A549 (cell line): ENCODE results near the gene DISC1. TPM values are rescaled to one million over a fixed set of nuclear protein-coding genes. Genes with fewer than 3 reads are reported as not detected.
A peak's percentile ranks its signal among the peaks of the same experiment; 100 is the strongest.

ENCODE experiments used
- ATAC-seq, 2 experiments: fragments of 200-7000 bp in 1 of 2; fragments of >200 bp in 1 of 2; cut with Nextera tagmentation in 1 of 2; cut with Tn5 transposase in 1 of 2; 3 replicates each; pipeline versions ENCODE4 v1.8.0 to v1.9.1; 2018 to 2020; ENCODE audit warnings: mild to moderate bottlenecking in 1 of 2, moderate library complexity in 1 of 2
- CTCF ChIA-PET: fragments of 300-600 bp; sonication (Branson Sonifier 250); formaldehyde crosslinking; extraction: SDS; loops from one replicate; lab custom pipeline; 2021; ENCODE audit warnings: antibody characterized with exemption, inconsistent platforms; lab: Yijun Ruan, JAX
- POLR2A ChIA-PET: fragments of 350-600 bp; formaldehyde crosslinking; extraction: SDS; loops from one replicate; lab custom pipeline; 2021; ENCODE audit warnings: antibody characterized with exemption, inconsistent platforms; lab: Yijun Ruan, JAX
- DNase-seq, 2 experiments: peaks; one replicate each; pipeline versions ENCODE4 v3.0.0 to v3.0.0-alpha.2; 2011 to 2016; ENCODE audit warnings: low read depth in 1 of 2, low spot score in 1 of 2
- FAIRE-seq: peaks from 2 replicates; lab custom pipeline; 2011; peaks lifted over from hg19 to GRCh38; lab: Jason Lieb, UNC
- H3K27ac ChIP-seq, 2 experiments: fragments of >200 bp; sonication (Bioruptor Twin); formaldehyde crosslinking; 3 replicates each; pipeline ENCODE4 v1.5.1; 2016 to 2017
- H3K4me1 ChIP-seq: fragments of >200 bp; sonication (Bioruptor Twin); formaldehyde crosslinking; 3 replicates; pipeline ENCODE4 v1.6.1; 2016
- H3K4me2 ChIP-seq: fragments of >200 bp; sonication (Bioruptor Twin); formaldehyde crosslinking; 3 replicates; pipeline ENCODE4 v1.6.1; 2016
- H3K4me3 ChIP-seq: fragments of >200 bp; sonication (Bioruptor Twin); formaldehyde crosslinking; 3 replicates; pipeline ENCODE4 v1.5.1; 2016
- H3K9me3 ChIP-seq: fragments of >200 bp; sonication (Bioruptor Twin); formaldehyde crosslinking; 3 replicates; pipeline ENCODE4 v1.6.1; 2016
- BHLHE40 ChIP-seq: IDR thresholded peaks from 2 replicates; pipeline ENCODE4 v1.6.1; 2012; ENCODE audit warnings: low read depth, low read length, inconsistent platforms
- CBX8 ChIP-seq: fragments of 200-600 bp; sonication (generic); IDR thresholded peaks from 2 replicates; pipeline ENCODE4 v1.6.1; 2016
- CHD4 ChIP-seq: fragments of 200-600 bp; sonication (generic); IDR thresholded peaks from 2 replicates; pipeline ENCODE4 v1.6.1; 2016; ENCODE audit warnings: antibody characterized with exemption, mild to moderate bottlenecking, borderline replicate concordance
- EHMT2 ChIP-seq: fragments of 200-600 bp; sonication (generic); IDR thresholded peaks from 2 replicates; pipeline ENCODE4 v1.6.1; 2016; ENCODE audit warnings: antibody characterized with exemption, low read depth, mild to moderate bottlenecking, moderate library complexity
- ELK1 ChIP-seq: fragments of 150-350 bp; IDR thresholded peaks from 2 replicates; pipeline ENCODE4 v1.6.1; 2014; ENCODE audit warnings: low read depth, mild to moderate bottlenecking, low read length
- EP300 ChIP-seq, 2 experiments: fragments of >200 bp; sonication (Bioruptor Twin); formaldehyde crosslinking; IDR thresholded peaks; 2 replicates in 1 of 2; 3 replicates in 1 of 2; pipeline ENCODE4 v1.6.1; 2016 to 2017
- ESRRA ChIP-seq: fragments of 150-350 bp; IDR thresholded peaks from 2 replicates; pipeline ENCODE4 v1.6.1; 2014; ENCODE audit warnings: mild to moderate bottlenecking, low read length, borderline replicate concordance
- FOSB ChIP-seq: fragments of 250-450 bp; sonication (Bioruptor Pico); IDR thresholded peaks from 2 replicates; pipeline ENCODE4 v1.5.0; 2020; ENCODE audit warnings: mild to moderate bottlenecking, moderate library complexity
- FOSL2 ChIP-seq, 2 experiments: fragments of 450-650 bp in 1 of 2; fragments of >200 bp in 1 of 2; sonication (Bioruptor Twin) in 1 of 2; formaldehyde crosslinking; IDR thresholded peaks; 2 replicates each; pipeline versions ENCODE4 v1.5.0 to v1.6.1; 2016 to 2020; ENCODE audit warnings: mild to moderate bottlenecking in 1 of 2, moderate library complexity in 1 of 2
- HEYL ChIP-seq: fragments of 250-450 bp; sonication (Bioruptor Pico); IDR thresholded peaks from 2 replicates; pipeline ENCODE4 v1.8.0; 2021; ENCODE audit warnings: mild to moderate bottlenecking, moderate library complexity
- HMGXB4 ChIP-seq: fragments of 250-450 bp; sonication (Bioruptor Pico); IDR thresholded peaks from 2 replicates; pipeline ENCODE4 v1.5.0; 2021; ENCODE audit warnings: mild to moderate bottlenecking, moderate library complexity, borderline replicate concordance
- JUNB ChIP-seq: fragments of >200 bp; sonication (Bioruptor Twin); formaldehyde crosslinking; IDR thresholded peaks from 2 replicates; pipeline ENCODE4 v1.6.1; 2016
- KDM1A ChIP-seq: fragments of 200-600 bp; sonication (generic); IDR thresholded peaks from 2 replicates; pipeline ENCODE4 v1.6.1; 2016; ENCODE audit warnings: low read depth, mild to moderate bottlenecking
- MYC ChIP-seq: IDR thresholded peaks from 2 replicates; pipeline ENCODE4 v1.6.1; 2012; ENCODE audit warnings: mild to moderate bottlenecking, inconsistent platforms, low read length, improper control_type of control experiment, borderline replicate concordance
- PHF8 ChIP-seq: fragments of 200-600 bp; sonication (generic); IDR thresholded peaks from 2 replicates; pipeline ENCODE4 v1.6.1; 2016; ENCODE audit warnings: low read depth, mild to moderate bottlenecking, antibody characterized with exemption, moderate library complexity, borderline replicate concordance
- RAD21 ChIP-seq, 2 experiments: fragments of >200 bp in 1 of 2; sonication (Bioruptor Twin) in 1 of 2; formaldehyde crosslinking in 1 of 2; IDR thresholded peaks in 1 of 2; conservative IDR thresholded peaks in 1 of 2; 2 replicates in 1 of 2; 3 replicates in 1 of 2; pipeline ENCODE4 v1.6.1; 2012 to 2018; ENCODE audit warnings: inconsistent platforms in 1 of 2
- REST ChIP-seq: fragments of 200-600 bp; sonication (generic); IDR thresholded peaks from 2 replicates; pipeline ENCODE4 v1.6.1; 2016; ENCODE audit warnings: antibody characterized with exemption, mild to moderate bottlenecking, moderate library complexity
- RNF2 ChIP-seq: fragments of 200-600 bp; sonication (generic); IDR thresholded peaks from 2 replicates; pipeline ENCODE4 v1.6.1; 2016; ENCODE audit warnings: low read depth, mild to moderate bottlenecking, antibody characterized with exemption, moderate library complexity, borderline replicate concordance
- WGBS: methylation state at CpG from one replicate; pipeline ENCODE4 v1.1.6; 2017; ENCODE audit errors: missing lambda C conversion rate; 5-methylcytosine and 5-hydroxymethylcytosine counted together
- polyA plus RNA-seq, 4 experiments: library from polyadenylated mRNA; depleted of rRNA in 3 of 4; stranded (reverse); fragments of >200 nt; fragmentation: RNase III in 1 of 4; extraction: RNeasy Plus Mini Kit Qiagen cat#74134 plus additional on column Dnase treatment in 1 of 4; gene quantifications; 2 replicates in 3 of 4; 3 replicates in 1 of 4; pipeline ENCODE4 v1.2.3, GENCODE V29; 2011 to 2017
- TF ChIP-seq, protein P1 (sequence below): IDR thresholded peaks from 2 replicates; pipeline ENCODE4 v1.6.1; 2012; ENCODE audit warnings: low read depth, borderline replicate concordance

Gene DISC1
- polyA plus RNA-seq, 2 of the 4 experiments (the other 2 are of a cell fraction): 0.39 to 0.74 TPM

GRCh38 chr1:232046451-232047306 lies 420.1 kb downstream of the DISC1 start:
- ChIA-PET CTCF (interaction anchor here (0.7 to 1.4 kb wide), 5 partner anchors 33 to 580 kb away, joined by 3 to 5 read pairs (median 3); no protein-coding TSS in a partner anchor), POLR2A (no interaction called here)
- Histone ChIP-seq H3K9me3 (no peaks in the 10 kb centered on the region), H3K4me3 (no peak overlapping the region), H3K4me2 (no peak overlapping the region), H3K4me1 (no peaks in the 10 kb centered on the region), H3K27ac (no peak overlapping the region)
- FAIRE-seq (no peak), ATAC-seq (no peak), DNase-seq (no peak)
- WGBS: 85% methylated on average over 3 of the region's 3 CpGs
- TF ChIP-seq FOSL2 (IDR thresholded peaks at IDR 0.05) (no peak), FOSL2 (CRISPR knock-in tag; IDR thresholded peaks at IDR 0.05) (no peak), BHLHE40 (no peak), FOSB (no peak), CBX8 (no peak), PHF8 (no peak), JUNB (no peak), KDM1A (no peak), EHMT2 (no peak), EP300 (IDR thresholded peaks at IDR 0.05) (no peak), RNF2 (no peak), MYC (no peak), REST (no peak), CHD4 (no peak), ESRRA (no peak), ELK1 (no peak), HEYL (no peak)
- TF ChIP-seq, protein P1, sequence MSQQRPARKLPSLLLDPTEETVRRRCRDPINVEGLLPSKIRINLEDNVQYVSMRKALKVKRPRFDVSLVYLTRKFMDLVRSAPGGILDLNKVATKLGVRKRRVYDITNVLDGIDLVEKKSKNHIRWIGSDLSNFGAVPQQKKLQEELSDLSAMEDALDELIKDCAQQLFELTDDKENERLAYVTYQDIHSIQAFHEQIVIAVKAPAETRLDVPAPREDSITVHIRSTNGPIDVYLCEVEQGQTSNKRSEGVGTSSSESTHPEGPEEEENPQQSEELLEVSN: no peak

- DNase-seq: peak in 1 of 2 experiments; percentile 14
- 64% methylated on average over 2 of the region's 2 CpGs for WGBS
- CTCF ChIA-PET: interaction anchor here (0.7 to 1.4 kb wide), 5 partner anchors 32 to 579 kb away, joined by 3 to 5 read pairs (median 3); no protein-coding TSS in a partner anchor
- Histone ChIP-seq H3K4me1 (no peaks in the 10 kb centered on the region), H3K4me2 (no peak overlapping the region), H3K4me3 (no peak overlapping the region), H3K27ac (no peak overlapping the region), H3K9me3 (no peaks in the 10 kb centered on the region)
- FAIRE-seq: no peak
- POLR2A ChIA-PET: no interaction called here
- TF ChIP-seq HMGXB4 (CRISPR knock-in tag): no peak
- TF ChIP-seq RAD21 (conservative IDR thresholded peaks at IDR 0.05 in 1 of 2, IDR thresholded peaks at IDR 0.05 in 1 of 2): peak in 1 of 2 experiments; percentile 43; a peak in 2 of 5 replicates
- no peak for TF ChIP-seq FOSL2 (IDR thresholded peaks at IDR 0.05)
- no peak for TF ChIP-seq FOSL2 (CRISPR knock-in tag; IDR thresholded peaks at IDR 0.05)
- peak in 1 of 2 experiments; percentile 42; a peak in 1 of 6 replicates for ATAC-seq
These were observed 420.9 kb downstream of the DISC1 start for GRCh38 chr1:232047473-232047872.
